Measurements from ENCODE around the gene PTGFRN.

DNA sequence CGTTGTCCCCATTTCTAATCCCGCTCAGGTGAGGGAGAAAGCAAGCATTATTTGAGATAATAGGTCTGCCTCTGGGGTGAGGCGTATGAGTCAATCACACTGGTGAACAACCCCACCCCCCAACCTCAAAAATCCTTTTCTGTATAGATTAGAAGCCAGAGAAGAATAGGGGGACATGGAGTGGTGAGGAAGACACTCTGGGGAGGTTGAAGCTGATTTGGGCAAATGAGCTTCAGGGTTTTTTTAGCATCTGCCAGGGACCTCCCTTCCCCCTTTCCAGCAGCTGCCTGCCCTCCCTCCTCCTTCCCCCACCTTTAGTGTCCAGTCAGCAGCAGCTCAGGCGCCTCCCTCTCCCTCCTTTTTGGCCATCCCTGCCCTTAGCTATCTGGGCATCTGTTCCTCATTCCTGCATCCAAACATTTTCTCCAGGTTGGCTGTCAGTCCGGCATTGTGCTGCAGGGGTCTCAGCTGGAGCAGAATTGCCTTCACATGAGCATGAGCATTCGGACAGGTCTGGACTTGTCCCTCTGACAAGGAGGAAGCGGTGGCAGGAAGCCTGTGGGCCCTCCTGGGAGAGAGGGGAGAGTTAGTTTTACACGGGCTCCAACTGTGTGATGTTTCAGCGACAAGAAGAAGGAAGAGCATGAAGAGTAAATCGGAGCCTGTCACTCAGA lies 30.8 kb upstream of the PTGFRN start:
- TF ChIP-seq, protein P1, sequence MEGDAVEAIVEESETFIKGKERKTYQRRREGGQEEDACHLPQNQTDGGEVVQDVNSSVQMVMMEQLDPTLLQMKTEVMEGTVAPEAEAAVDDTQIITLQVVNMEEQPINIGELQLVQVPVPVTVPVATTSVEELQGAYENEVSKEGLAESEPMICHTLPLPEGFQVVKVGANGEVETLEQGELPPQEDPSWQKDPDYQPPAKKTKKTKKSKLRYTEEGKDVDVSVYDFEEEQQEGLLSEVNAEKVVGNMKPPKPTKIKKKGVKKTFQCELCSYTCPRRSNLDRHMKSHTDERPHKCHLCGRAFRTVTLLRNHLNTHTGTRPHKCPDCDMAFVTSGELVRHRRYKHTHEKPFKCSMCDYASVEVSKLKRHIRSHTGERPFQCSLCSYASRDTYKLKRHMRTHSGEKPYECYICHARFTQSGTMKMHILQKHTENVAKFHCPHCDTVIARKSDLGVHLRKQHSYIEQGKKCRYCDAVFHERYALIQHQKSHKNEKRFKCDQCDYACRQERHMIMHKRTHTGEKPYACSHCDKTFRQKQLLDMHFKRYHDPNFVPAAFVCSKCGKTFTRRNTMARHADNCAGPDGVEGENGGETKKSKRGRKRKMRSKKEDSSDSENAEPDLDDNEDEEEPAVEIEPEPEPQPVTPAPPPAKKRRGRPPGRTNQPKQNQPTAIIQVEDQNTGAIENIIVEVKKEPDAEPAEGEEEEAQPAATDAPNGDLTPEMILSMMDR (conservative IDR thresholded peaks at IDR 0.05 in 1 of 2, IDR thresholded peaks at IDR 0.05 in 1 of 2; ENCODE audit: extremely low read depth in 1 of 2, insufficient read depth in 1 of 2, low read depth in 1 of 2, low read length in 2 of 2) = peak; percentile 20 to 47
- TF ChIP-seq EZH2 (IDR thresholded peaks at IDR 0.05; ENCODE audit: borderline replicate concordance, low read length) = no peak
